SK-N-MC (cell line): ENCODE data around the gene AMZ1.

Experiments used
- EZH2 ChIP-seq: fragments of 200-600 bp; sonication (generic); IDR thresholded peaks from one replicate; pipeline ENCODE4 v1.6.1; 2017; ENCODE audit warnings: antibody characterized with exemption
- FOXP2 ChIP-seq: optimal IDR thresholded peaks from 2 replicates; pipeline ENCODE3; 2011; ENCODE audit warnings: mild to moderate bottlenecking, moderate library complexity; ENCODE audit not compliant: insufficient read depth; ENCODE audit errors: extremely low read length, control extremely low read depth
- POLR2AphosphoS5 ChIP-seq: IDR thresholded peaks from 2 replicates; pipeline ENCODE4 v1.6.1; 2012; ENCODE audit warnings: mild to moderate bottlenecking, low read depth, low read length, borderline replicate concordance

DNA sequence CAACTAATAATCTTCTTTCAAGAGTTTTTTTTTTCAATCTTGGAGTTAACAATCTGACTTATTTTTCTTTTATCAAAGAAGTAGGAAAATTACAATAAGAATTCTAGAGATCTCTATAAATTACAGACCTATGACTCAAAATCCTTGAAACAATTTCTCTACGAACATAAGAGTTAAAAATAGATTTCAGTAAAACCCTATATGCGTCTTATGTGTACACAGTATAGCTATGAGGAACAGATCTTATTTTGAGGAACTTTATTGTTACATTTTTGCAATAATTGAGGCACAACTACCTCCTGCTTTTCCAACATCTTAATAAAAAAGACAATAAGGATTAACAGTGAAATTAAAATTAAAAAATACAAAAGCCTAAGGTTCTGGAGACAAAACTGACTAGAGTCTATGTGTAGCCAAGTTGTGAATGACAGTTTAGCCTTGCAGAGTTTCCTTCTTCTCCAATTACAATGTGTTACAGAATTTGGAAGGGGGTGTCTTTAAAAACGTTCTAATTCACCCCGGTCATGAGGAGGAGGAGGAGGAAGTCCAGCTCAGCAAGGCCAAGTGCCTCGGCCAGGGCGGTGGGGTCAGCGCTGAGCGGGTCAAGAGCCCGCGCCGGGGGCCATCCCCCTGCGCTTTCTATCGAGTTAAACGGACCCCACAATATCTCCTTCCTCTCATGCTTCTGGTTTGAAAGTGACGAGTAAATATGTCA is 40.5 kb downstream of the AMZ1 start:
- no peak for TF ChIP-seq POLR2AphosphoS5
- TF ChIP-seq EZH2 = no peak
- TF ChIP-seq FOXP2 = no peak
